ENCODE data around the gene TTC22.

Gene TTC22

DNA sequence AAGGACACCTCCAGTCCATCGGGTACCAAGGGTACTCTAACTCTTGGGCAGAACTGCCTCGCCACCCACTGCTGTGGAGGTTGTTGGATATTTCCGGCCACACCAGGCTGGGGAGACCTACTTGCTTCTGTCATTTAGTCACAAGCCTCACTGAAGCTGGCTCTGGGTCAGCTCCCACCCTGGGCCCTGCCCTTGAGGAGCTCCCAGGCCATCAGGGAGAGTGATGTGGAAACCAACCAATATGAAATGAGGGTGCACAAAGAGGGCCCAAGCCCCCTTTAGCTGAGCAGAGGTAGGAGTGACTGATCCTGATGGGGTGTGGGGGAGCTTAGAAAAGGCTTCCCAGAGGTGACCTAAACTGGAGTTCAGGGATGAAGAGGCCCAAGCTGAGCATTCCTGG lies 56.4 kb downstream of the TTC22 start:
- TF ChIP-seq CEBPB (IDR thresholded peaks at IDR 0.05), result no peak
- TF ChIP-seq, protein P1, sequence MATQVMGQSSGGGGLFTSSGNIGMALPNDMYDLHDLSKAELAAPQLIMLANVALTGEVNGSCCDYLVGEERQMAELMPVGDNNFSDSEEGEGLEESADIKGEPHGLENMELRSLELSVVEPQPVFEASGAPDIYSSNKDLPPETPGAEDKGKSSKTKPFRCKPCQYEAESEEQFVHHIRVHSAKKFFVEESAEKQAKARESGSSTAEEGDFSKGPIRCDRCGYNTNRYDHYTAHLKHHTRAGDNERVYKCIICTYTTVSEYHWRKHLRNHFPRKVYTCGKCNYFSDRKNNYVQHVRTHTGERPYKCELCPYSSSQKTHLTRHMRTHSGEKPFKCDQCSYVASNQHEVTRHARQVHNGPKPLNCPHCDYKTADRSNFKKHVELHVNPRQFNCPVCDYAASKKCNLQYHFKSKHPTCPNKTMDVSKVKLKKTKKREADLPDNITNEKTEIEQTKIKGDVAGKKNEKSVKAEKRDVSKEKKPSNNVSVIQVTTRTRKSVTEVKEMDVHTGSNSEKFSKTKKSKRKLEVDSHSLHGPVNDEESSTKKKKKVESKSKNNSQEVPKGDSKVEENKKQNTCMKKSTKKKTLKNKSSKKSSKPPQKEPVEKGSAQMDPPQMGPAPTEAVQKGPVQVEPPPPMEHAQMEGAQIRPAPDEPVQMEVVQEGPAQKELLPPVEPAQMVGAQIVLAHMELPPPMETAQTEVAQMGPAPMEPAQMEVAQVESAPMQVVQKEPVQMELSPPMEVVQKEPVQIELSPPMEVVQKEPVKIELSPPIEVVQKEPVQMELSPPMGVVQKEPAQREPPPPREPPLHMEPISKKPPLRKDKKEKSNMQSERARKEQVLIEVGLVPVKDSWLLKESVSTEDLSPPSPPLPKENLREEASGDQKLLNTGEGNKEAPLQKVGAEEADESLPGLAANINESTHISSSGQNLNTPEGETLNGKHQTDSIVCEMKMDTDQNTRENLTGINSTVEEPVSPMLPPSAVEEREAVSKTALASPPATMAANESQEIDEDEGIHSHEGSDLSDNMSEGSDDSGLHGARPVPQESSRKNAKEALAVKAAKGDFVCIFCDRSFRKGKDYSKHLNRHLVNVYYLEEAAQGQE (IDR thresholded peaks at IDR 0.05; ENCODE audit: low read depth), result no peak
- no peak for TF ChIP-seq YY1 (IDR thresholded peaks at IDR 0.05; ENCODE audit: low read depth)
- no peak for TF ChIP-seq TEAD4 (IDR thresholded peaks at IDR 0.05)

DNA sequence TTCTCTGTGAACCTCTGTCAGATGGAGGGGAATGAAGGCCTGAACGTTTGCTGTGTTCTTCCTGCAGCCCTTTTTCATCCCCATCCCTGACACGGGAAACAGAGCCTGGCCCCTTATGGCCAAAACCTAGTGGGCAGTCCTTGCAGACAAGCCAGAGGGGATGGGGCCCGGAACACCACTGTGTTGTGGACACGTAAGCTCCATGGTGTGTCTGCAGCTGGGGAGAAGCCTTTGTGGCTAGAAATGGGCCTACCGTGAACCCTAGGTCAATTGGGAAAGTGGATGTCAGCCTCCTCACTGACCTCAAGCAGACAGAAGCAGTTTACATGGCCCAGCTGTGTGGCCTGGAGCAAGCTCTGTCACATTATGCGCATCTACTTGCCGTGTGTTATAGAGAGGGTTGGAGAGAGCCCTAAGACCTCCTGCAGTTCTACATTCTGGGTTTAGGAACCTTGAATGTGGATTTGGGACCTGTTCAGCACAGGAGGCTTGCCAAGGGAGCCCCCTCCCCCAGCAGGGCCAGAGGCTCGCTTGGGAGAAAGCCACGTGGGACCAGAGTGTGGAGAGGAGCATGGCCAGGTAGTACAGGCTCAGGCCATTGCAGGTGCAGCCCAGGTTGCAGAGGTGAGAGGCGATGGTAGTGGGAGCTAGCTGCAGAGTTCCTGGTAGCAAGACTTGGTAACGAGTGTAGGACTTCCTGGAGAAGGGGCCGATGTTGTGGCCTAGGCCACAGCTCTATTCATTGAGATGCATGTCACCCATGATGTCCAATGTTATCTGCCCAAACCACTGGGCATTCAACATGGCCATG lies 57.5 kb downstream of the TTC22 start:
- TF ChIP-seq, protein P2, sequence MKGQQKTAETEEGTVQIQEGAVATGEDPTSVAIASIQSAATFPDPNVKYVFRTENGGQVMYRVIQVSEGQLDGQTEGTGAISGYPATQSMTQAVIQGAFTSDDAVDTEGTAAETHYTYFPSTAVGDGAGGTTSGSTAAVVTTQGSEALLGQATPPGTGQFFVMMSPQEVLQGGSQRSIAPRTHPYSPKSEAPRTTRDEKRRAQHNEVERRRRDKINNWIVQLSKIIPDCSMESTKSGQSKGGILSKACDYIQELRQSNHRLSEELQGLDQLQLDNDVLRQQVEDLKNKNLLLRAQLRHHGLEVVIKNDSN (IDR thresholded peaks at IDR 0.05), result no peak
- TF ChIP-seq, protein P3, sequence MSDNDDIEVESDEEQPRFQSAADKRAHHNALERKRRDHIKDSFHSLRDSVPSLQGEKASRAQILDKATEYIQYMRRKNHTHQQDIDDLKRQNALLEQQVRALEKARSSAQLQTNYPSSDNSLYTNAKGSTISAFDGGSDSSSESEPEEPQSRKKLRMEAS (IDR thresholded peaks at IDR 0.05), result no peak
- TF ChIP-seq EP300 (IDR thresholded peaks at IDR 0.05; ENCODE audit: borderline replicate concordance) (no peak), EGR1 (IDR thresholded peaks at IDR 0.05) (no peak), CEBPB (IDR thresholded peaks at IDR 0.05) (no peak), TEAD4 (IDR thresholded peaks at IDR 0.05) (no peak), TCF12 (IDR thresholded peaks at IDR 0.05; ENCODE audit: low read depth) (no peak), FOXM1 (IDR thresholded peaks at IDR 0.05; ENCODE audit: borderline replicate concordance, low read depth) (no peak), YY1 (IDR thresholded peaks at IDR 0.05; ENCODE audit: low read depth) (no peak), RAD21 (IDR thresholded peaks at IDR 0.05; ENCODE audit: low read depth) (no peak), ZBTB7A (IDR thresholded peaks at IDR 0.05; ENCODE audit: low read depth) (no peak), CREB1 (IDR thresholded peaks at IDR 0.05; ENCODE audit: low read depth) (no peak), TAF1 (IDR thresholded peaks at IDR 0.05; ENCODE audit: low read depth) (no peak), NFIC (IDR thresholded peaks at IDR 0.05) (no peak)
- TF ChIP-seq, protein P1 (IDR thresholded peaks at IDR 0.05; ENCODE audit: low read depth), result no peak

DNA sequence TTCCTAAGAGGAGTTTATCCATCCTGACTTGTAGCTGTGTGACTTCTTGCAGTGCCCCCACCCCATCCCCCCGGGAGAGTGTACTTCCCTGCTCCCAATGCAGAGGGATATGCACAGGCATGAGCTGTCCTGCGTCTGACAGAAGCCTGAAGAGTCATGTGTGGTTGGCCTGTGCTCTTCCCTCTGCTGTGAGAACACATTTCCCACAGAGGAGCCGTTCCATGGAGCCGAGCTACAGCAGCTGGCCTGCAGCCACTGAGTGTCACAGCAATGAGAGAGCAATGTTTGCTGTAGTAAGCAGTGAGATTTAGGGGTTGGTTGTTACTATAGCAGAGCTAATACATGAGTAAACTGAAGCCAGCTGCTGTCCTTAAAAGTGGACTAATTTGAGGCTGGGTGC lies 58.8 kb downstream of the TTC22 start:
- TF ChIP-seq ZBTB7A (IDR thresholded peaks at IDR 0.05; ENCODE audit: low read depth) (no peak), TAF1 (IDR thresholded peaks at IDR 0.05; ENCODE audit: low read depth) (no peak), TCF12 (IDR thresholded peaks at IDR 0.05; ENCODE audit: low read depth) (no peak), EGR1 (IDR thresholded peaks at IDR 0.05) (no peak), CEBPB (IDR thresholded peaks at IDR 0.05) (no peak), RAD21 (IDR thresholded peaks at IDR 0.05; ENCODE audit: low read depth) (no peak), YY1 (IDR thresholded peaks at IDR 0.05; ENCODE audit: low read depth) (no peak), EP300 (IDR thresholded peaks at IDR 0.05; ENCODE audit: borderline replicate concordance) (no peak), FOXM1 (IDR thresholded peaks at IDR 0.05; ENCODE audit: borderline replicate concordance, low read depth) (no peak), NFIC (IDR thresholded peaks at IDR 0.05) (no peak)
- TF ChIP-seq, protein P2 (IDR thresholded peaks at IDR 0.05), result no peak
- TF ChIP-seq, protein P1 (IDR thresholded peaks at IDR 0.05; ENCODE audit: low read depth), result no peak
- TF ChIP-seq, protein P3 (IDR thresholded peaks at IDR 0.05), result no peak

DNA sequence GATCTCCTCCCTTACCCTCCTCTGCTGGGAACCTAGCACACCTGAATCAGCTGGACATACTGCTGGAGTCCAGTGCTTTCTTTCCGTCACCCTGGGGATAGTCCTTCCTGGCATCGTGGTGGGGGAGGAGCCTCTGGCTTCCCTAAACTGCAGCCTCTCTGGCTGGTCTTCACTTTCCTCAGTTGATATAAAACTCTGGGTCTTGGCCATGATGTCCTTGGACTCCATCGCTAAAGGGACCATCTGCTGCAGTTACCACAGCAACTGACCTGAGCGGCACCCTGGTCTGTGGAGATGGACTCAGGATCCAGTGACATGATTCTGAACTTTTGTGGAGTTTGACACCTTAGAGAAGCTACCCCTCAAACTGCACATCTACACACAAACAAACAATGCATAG lies 59.6 kb downstream of the TTC22 start:
- TF ChIP-seq, protein P1 (IDR thresholded peaks at IDR 0.05; ENCODE audit: low read depth), result no peak
- TF ChIP-seq TAF1 (IDR thresholded peaks at IDR 0.05; ENCODE audit: low read depth) (no peak), TEAD4 (IDR thresholded peaks at IDR 0.05) (no peak), TCF12 (IDR thresholded peaks at IDR 0.05; ENCODE audit: low read depth) (no peak), NFIC (IDR thresholded peaks at IDR 0.05) (no peak), FOXM1 (IDR thresholded peaks at IDR 0.05; ENCODE audit: borderline replicate concordance, low read depth) (no peak), EP300 (IDR thresholded peaks at IDR 0.05; ENCODE audit: borderline replicate concordance) (no peak), CREB1 (IDR thresholded peaks at IDR 0.05; ENCODE audit: low read depth) (no peak), YY1 (IDR thresholded peaks at IDR 0.05; ENCODE audit: low read depth) (no peak), ZBTB7A (IDR thresholded peaks at IDR 0.05; ENCODE audit: low read depth) (no peak)
- TF ChIP-seq, protein P2 (IDR thresholded peaks at IDR 0.05), result no peak

Measured in Ishikawa (cell line).